Measurements from ENCODE around the gene GNG11.

Gene GNG11

GRCh38 chr7:93948106-93948505 is 26.6 kb downstream of the GNG11 start:
- peak; percentile 84 for DNase-seq (ENCODE audit: low read depth)

GRCh38 chr7:93948873-93949272 is 27.3 kb downstream of the GNG11 start:
- no peak for DNase-seq (ENCODE audit: low read depth)

- peak; percentile 89 for DNase-seq (ENCODE audit: low read depth)
Measured at GRCh38 chr7:93949423-93949822, 27.9 kb downstream of the GNG11 start.

GRCh38 chr7:93955304-93955703 is 33.8 kb downstream of the GNG11 start:
- DNase-seq (ENCODE audit: low read depth), result no peak

- no peak for DNase-seq (ENCODE audit: low read depth)
Measured at GRCh38 chr7:93957767-93958166, 36.2 kb downstream of the GNG11 start.

- peak; percentile 21 for DNase-seq (ENCODE audit: low read depth)
Measured at GRCh38 chr7:93958216-93958615, 36.7 kb downstream of the GNG11 start.

- DNase-seq (ENCODE audit: low read depth), result no peak
Measured at GRCh38 chr7:93958651-93959050, 37.1 kb downstream of the GNG11 start.

- DNase-seq (ENCODE audit: low read depth), result no peak
Measured at GRCh38 chr7:93960986-93961385, 39.5 kb downstream of the GNG11 start.

GRCh38 chr7:93964262-93964661 is 42.7 kb downstream of the GNG11 start:
- DNase-seq (ENCODE audit: low read depth), result no peak

- DNase-seq (ENCODE audit: low read depth), result peak; percentile 8
Measured at GRCh38 chr7:93964813-93965212, 43.3 kb downstream of the GNG11 start.

- DNase-seq (ENCODE audit: low read depth), result peak; percentile 13
Measured at GRCh38 chr7:93968911-93969620, 47.5 kb downstream of the GNG11 start.

- no peak for DNase-seq (ENCODE audit: low read depth)
Measured at GRCh38 chr7:93972029-93972725, 50.6 kb downstream of the GNG11 start.

GRCh38 chr7:93973134-93973533 is 51.6 kb downstream of the GNG11 start:
- DNase-seq (ENCODE audit: low read depth), result peak; percentile 33

GRCh38 chr7:93977211-93977950 is 55.8 kb downstream of the GNG11 start:
- DNase-seq (ENCODE audit: low read depth), result no peak
